Stomach (tissue), 9 donors: Measurements from ENCODE around the gene RPL22L1. TPM values are rescaled to one million over a fixed set of nuclear protein-coding genes. Genes with fewer than 3 reads are reported as not detected.
A peak's percentile ranks its signal among the peaks of the same experiment; 100 is the strongest.
"Not testable (repeated sequence)": the region's sequence is repeated elsewhere in the genome, so short reads cannot be mapped to it uniquely, and the experiment has no call there.

ENCODE experiments used
- DNase-seq, 2 donors: peaks; one replicate each; pipeline versions ENCODE4 v3.0.0 to v3.0.0-alpha.2; 2013 to 2019
- H3K27ac ChIP-seq, 5 donors: fragments of 200-600 bp in 4 of 5; sonication (generic) in 4 of 5; one replicate each; pipeline ENCODE4 v1.5.1; 2013 to 2019; ENCODE audit warnings: mild to moderate bottlenecking in 1 of 5, moderate library complexity in 1 of 5
- H3K27me3 ChIP-seq, 3 donors: fragments of 200-600 bp; sonication (generic); one replicate each; pipeline ENCODE4 v1.5.1; 2017 to 2019; ENCODE audit warnings: mixed run types in 1 of 3
- H3K36me3 ChIP-seq, 4 donors: fragments of 200-600 bp; sonication (generic); 1 replicate in 3 of 4; 2 replicates in 1 of 4; pipeline ENCODE4 v1.5.1; 2016 to 2019
- H3K4me1 ChIP-seq, 4 donors: fragments of 200-600 bp; sonication (generic); one replicate each; pipeline ENCODE4 v1.5.1; 2016 to 2019
- H3K4me3 ChIP-seq, 4 donors: fragments of 200-600 bp; sonication (generic) in 3 of 4; one replicate each; pipeline ENCODE4 v1.5.1; 2016 to 2019; ENCODE audit warnings: mild to moderate bottlenecking in 1 of 4
- H3K9me3 ChIP-seq, 4 donors: fragments of 200-600 bp; sonication (generic); one replicate each; pipeline ENCODE4 v1.5.1; 2016 to 2019
- CTCF ChIP-seq, 7 experiments: fragments of 450-650 bp in 4 of 7; fragments of 200-600 bp in 3 of 7; sonication (generic) in 3 of 7; IDR thresholded peaks; one replicate each; pipeline ENCODE4 v1.5.1; 2016 to 2019; ENCODE audit warnings: antibody characterized with exemption in 7 of 7, control low read depth in 2 of 7, mild to moderate bottlenecking in 1 of 7
- EP300 ChIP-seq: sonication (generic); formaldehyde crosslinking; IDR thresholded peaks from one replicate; pipeline ENCODE4 v1.6.1; 2017; ENCODE audit warnings: antibody characterized with exemption
- POLR2A ChIP-seq, 4 donors: fragments of 450-650 bp; IDR thresholded peaks; one replicate each; pipeline ENCODE4 v1.6.1; 2016; ENCODE audit warnings: antibody characterized with exemption in 4 of 4, control low read depth in 2 of 4, mild to moderate bottlenecking in 1 of 4, moderate library complexity in 1 of 4
- POLR2AphosphoS5 ChIP-seq, 3 donors: sonication (generic); formaldehyde crosslinking; IDR thresholded peaks; one replicate each; pipeline ENCODE4 v1.6.1; 2016; ENCODE audit warnings: antibody characterized with exemption in 3 of 3
- WGBS, 5 donors: extraction: QIAGEN DNeasy Blood & Tissue Kit in 3 of 5; methylation state at CpG; one replicate each; pipeline versions ENCODE4 v1.1.5 to v1.1.7; 2013 to 2018; 5-methylcytosine and 5-hydroxymethylcytosine counted together
- intact Hi-C: fragments of 100-400 bp; cut with DNase I; formaldehyde crosslinking; loops from one replicate; pipeline ENCODE4 v1.15.1; 2023; ENCODE audit warnings: low total_unique reads
- polyA plus RNA-seq, 3 donors: library from polyadenylated mRNA; stranded (reverse); fragments of 200-250 nt; gene quantifications; one replicate each; pipeline ENCODE4 v1.2.3, GENCODE V29; 2013
- total RNA-seq, 5 donors: library from RNA; depleted of rRNA; stranded (reverse); fragments of >200 nt; gene quantifications; one replicate each; pipeline versions ENCODE4 v1.1.0 to v1.2.3, GENCODE V29; 2014 to 2016
- donor health status: healthy with polysubstance abuse.
- donor health status: Bipolar disorder and iron deficiency.
- donor health status: healthy.

Gene RPL22L1
- total and polyA plus RNA-seq, 8 donors: 22.2 to 162 (median 57.8) TPM; not detected in 1

- 89 to 99% (median 95%) methylated on average over 4 of the region's 4 CpGs for WGBS, 5 donors
- H3K27me3 ChIP-seq: peaks cover 0 to 9% (median 0%) of the 10 kb centered on the region in 3 donors
- H3K4me1 ChIP-seq: no peaks in the 10 kb centered on the region
- H3K9me3 ChIP-seq: no peaks in the 10 kb centered on the region
- H3K4me3 ChIP-seq: no peak overlapping the region
- no peak for DNase-seq
- H3K27ac ChIP-seq: no peak overlapping the region
- TF ChIP-seq POLR2AphosphoS5 (IDR thresholded peaks at IDR 0.05): no peak
- intact Hi-C loops: no loop called here
- H3K36me3 ChIP-seq: no peaks in the 10 kb centered on the region
These were observed 39.4 kb downstream of the RPL22L1 start for GRCh38 chr3:170830580-170830979.

GRCh38 chr3:170829546-170830272 is 40.3 kb downstream of the RPL22L1 start:
- no peak for TF ChIP-seq POLR2AphosphoS5 (IDR thresholded peaks at IDR 0.05)
- no peak for TF ChIP-seq POLR2A (IDR thresholded peaks at IDR 0.05)
- TF ChIP-seq EP300: no peak
- TF ChIP-seq CTCF (IDR thresholded peaks at IDR 0.05): no peak
- no peaks in the 10 kb centered on the region for H3K9me3 ChIP-seq
- DNase-seq: peak in 1 of 2 donors; percentile 32
- H3K27me3 ChIP-seq: peaks cover 0 to 5% (median 0%) of the 10 kb centered on the region in 3 donors
- intact Hi-C loops: no loop called here
- H3K27ac ChIP-seq: no peak overlapping the region
- no peak overlapping the region for H3K4me3 ChIP-seq
- 62 to 72% (median 65%) methylated on average over 9 of the region's 9 CpGs for WGBS, 5 donors
- no peaks in the 10 kb centered on the region for H3K36me3 ChIP-seq
- H3K4me1 ChIP-seq: no peaks in the 10 kb centered on the region

- TF ChIP-seq CTCF (IDR thresholded peaks at IDR 0.05) (no peak), EP300 (no peak)
- intact Hi-C loops: no loop called here
- H3K4me1 ChIP-seq: no peaks in the 10 kb centered on the region
- no peak overlapping the region for H3K27ac ChIP-seq
- no peaks in the 10 kb centered on the region for H3K27me3 ChIP-seq
- no peak overlapping the region for H3K4me3 ChIP-seq
- 40 to 58% (median 44%) methylated on average over 2 of the region's 2 CpGs for WGBS, 5 donors
- no peaks in the 10 kb centered on the region for H3K36me3 ChIP-seq
- H3K9me3 ChIP-seq: no peaks in the 10 kb centered on the region
- no peak for DNase-seq
These were observed 43.9 kb downstream of the RPL22L1 start for GRCh38 chr3:170826047-170826446.

DNA sequence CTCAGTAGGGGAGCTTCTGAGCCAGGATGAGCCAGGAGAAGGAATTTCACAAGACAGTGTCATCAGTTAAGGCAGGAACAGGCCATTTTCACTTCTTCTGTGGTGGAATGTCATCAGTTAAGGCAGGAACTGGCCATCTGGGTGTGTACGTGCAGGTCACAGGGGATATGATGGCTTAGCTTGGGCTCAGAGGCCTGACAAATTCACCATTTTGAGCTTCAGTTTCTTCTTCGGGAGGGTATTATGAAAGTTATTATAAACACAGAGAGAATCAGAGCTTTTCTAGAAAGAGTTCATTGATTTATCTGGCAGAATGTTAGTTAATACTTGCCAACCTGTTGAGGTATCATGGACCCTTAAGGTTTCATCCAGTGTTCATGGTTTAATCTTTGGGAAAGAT is 46.4 kb downstream of the RPL22L1 start:
- H3K4me1 ChIP-seq, H3K27me3 ChIP-seq, H3K27ac ChIP-seq, H3K36me3 ChIP-seq, H3K4me3 ChIP-seq, H3K9me3 ChIP-seq, DNase-seq, intact Hi-C loops: not testable (repeated sequence)
- 75 to 89% (median 82%) methylated on average over 2 of the region's 2 CpGs for WGBS, 5 donors

DNA sequence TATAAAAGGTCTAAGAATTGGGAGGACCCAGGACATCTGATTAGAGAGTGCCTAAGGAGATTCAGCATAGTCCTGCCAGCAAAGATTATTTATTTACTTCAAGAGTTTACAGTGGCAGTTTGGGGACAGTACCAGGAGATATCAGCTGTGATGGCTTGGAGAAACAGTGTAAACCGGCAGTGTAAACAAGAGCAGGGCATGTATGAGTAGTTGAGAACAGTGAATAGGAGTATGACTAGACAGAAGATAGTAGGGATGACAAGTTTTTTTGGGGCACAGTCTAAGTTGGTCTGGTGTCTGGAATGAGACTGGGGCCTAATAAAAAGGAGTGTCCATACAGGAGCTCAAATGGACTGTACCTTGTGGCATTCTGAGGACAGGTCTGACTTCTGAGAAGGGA is 51.7 kb downstream of the RPL22L1 start:
- 38 to 71% (median 67%) methylated on average over 1 of the region's 1 CpG for WGBS, 5 donors
- H3K9me3 ChIP-seq, H3K4me3 ChIP-seq, H3K4me1 ChIP-seq, H3K27ac ChIP-seq, DNase-seq, H3K36me3 ChIP-seq, H3K27me3 ChIP-seq, intact Hi-C loops: not testable (repeated sequence)

- intact Hi-C loops, H3K4me1 ChIP-seq: not testable (repeated sequence)
- WGBS, 5 donors: 86 to 90% (median 89%) methylated on average over 2 of the region's 2 CpGs
These were observed 52.5 kb downstream of the RPL22L1 start for GRCh38 chr3:170817471-170817870.

More at GRCh38 chr3:170817471-170817870, 52.5 kb downstream of the RPL22L1 start:
- H3K27ac ChIP-seq, DNase-seq, H3K9me3 ChIP-seq, H3K4me3 ChIP-seq, H3K27me3 ChIP-seq, H3K36me3 ChIP-seq: not testable (repeated sequence)
